Activated CD4-positive, CD25-positive, alpha-beta regulatory T cell treated with anti-CD3 and anti-CD28 coated beads, Interleukin-2, amount 50 U/mL, for 72 hours (primary cell): ENCODE data around the gene MAIP1.
A peak's percentile ranks its signal among the peaks of the same experiment; 100 is the strongest.
"Not testable (repeated sequence)": the region's sequence is repeated elsewhere in the genome, so short reads cannot be mapped to it uniquely, and the experiment has no call there.

ENCODE experiments used
- DNase-seq: peaks from one replicate; pipeline ENCODE4 v3.0.0; 2021

Gene MAIP1, protein sequence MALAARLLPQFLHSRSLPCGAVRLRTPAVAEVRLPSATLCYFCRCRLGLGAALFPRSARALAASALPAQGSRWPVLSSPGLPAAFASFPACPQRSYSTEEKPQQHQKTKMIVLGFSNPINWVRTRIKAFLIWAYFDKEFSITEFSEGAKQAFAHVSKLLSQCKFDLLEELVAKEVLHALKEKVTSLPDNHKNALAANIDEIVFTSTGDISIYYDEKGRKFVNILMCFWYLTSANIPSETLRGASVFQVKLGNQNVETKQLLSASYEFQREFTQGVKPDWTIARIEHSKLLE

DNA sequence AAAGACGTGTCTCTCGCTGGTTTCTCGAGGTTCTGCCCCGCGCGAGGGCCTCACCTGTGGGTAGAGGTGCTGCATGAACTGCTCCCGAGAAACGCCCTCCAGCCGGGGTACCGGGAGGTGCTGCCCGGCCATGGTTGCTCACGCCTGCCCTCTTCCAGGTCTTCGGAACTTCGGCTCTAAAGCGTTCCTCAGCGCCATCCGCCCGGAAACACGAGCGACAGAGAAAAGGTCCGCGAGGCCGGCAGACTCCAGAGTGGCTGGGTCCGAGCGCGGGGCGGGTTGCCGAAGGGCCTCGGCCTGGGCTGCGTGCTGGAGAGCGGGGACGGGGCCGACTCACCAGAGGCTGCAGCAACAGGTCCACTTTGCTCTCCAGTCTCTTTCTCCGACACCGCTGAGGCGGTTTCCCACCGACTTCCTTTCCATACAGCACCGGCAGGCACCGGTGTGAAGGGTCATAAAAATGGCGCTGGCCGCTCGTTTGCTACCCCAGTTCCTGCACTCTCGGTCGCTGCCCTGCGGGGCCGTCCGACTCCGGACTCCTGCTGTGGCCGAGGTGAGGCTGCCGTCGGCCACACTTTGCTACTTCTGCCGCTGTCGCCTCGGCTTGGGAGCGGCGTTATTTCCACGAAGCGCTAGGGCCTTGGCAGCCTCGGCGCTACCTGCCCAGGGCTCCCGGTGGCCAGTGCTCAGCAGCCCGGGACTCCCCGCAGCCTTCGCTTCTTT lies at the start of gene MAIP1, which contains the start of gene TYW5:
MAIP1 (plus strand) TSS at position 244 of the 723 bp plus-strand sequence; CDS start at position 461, 217 bp downstream.
TYW5 (minus strand) TSS at position 153 of the 723 bp plus-strand sequence; CDS start at position 132, 21 bp downstream.
- DNase-seq, result peak; percentile 77

DNA sequence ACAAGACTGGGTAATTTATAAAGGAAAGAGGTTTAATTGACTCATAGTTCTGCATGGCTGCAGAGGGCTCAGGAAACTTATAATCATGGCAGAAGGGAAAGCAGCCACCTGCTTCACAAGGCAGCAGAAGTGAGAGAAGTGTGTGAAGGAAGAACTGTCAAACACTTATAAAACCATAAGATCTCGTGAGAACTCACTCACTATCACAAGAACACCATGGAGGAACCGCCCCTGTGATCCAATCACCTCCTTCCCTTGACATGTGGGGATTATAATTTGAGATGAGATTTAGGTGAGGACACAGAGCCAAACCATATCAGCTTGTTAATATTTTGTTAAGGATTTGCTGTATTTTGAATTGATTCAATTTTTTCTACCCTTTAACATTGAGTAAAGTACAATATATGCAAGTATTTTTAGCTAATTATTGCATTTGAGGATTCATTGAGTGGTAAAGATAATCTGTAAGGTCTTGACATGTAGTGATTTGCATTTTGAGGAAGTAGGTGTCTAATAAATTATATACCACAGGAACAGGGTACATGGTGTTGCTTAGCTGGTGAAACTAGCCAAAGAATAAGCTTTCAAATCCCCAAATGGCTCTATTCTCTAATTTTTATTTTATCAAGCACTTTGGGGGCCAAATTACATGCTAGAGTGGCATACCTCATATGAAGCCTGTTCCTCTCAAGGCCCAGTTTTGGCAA lies 48.2 kb upstream of the MAIP1 start:
- no peak for DNase-seq

- DNase-seq, result no peak
Measured at GRCh38 chr2:199910338-199911051, 44.9 kb upstream of the MAIP1 start.

GRCh38 chr2:199911052-199911876 lies 44.1 kb upstream of the MAIP1 start, which contains the start of gene C2orf69:
C2orf69 (plus strand) TSS chr2:199911293; CDS start chr2:199911439, 146 bp downstream.
- DNase-seq, result peak; percentile 91

DNA sequence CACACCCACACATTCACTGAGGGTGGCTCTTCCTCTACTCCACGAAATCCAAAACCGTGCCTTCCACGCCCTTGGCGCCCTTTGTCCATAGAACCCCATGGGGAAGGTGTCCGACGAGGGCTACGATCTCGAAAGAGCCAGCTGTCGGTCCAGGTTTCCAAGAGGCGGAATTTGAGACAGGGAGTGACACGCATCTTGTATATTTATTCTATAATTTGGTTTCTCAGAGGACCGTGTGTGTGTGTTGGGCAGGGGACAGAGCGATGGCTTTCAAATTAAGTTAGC lies 43.6 kb upstream of the MAIP1 start:
- DNase-seq, result no peak

DNA sequence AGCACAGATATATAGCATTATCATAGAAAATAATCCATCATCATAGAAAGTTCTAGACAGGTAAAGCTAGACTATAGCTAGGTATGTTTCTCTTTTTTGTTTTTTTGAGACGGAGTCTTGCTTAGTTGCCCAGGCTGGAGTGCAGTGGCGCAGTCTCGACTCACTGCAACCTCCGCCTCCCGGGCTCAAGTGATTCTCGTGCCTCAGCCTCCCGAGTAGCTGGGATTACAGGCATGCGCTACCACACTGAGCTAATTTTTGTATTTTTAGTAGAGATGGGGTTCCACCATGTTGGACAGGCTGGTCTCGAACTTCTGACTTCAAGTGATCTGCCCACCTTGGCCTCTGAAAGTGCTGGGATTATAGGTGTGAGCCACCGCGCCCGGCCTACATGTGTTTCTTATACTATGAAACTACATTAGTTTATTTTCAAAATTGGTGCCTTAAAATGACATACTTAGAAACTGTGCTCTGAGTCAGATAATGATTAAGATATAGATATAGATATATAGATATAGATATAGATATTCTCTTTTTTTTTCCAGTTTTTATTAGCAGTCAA lies 42.7 kb upstream of the MAIP1 start:
- DNase-seq, result not testable (repeated sequence)

DNA sequence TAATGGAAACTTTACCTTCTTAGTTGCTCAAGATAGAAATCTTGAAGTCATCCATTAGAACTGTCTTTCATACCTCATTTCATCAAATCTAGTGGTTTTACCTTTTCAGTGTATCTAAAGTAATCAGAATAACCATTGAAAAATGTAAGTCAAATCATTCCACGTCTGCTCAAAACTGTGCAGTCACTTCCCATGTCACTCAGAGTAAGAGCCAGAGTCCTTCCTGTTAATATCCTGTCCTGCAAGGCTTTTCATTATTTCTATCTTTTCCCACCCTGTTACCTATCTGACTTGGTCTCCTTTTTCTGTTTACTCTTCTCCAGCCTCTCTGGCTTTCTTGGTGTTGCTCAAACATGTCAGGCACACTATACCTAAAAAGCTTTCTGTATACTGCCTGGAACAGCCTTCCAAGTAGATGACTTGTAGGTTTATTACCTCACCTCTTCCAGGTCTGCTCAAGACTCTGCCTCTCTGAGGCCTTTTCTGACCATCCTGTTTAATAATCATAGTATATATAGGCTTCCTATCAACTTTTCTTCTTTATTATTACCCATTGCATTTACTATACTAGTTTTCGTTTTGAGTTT lies 40.9 kb upstream of the MAIP1 start:
- DNase-seq, result no peak

- DNase-seq, result no peak
Measured at GRCh38 chr2:199916980-199917379, 38.4 kb upstream of the MAIP1 start.

DNA sequence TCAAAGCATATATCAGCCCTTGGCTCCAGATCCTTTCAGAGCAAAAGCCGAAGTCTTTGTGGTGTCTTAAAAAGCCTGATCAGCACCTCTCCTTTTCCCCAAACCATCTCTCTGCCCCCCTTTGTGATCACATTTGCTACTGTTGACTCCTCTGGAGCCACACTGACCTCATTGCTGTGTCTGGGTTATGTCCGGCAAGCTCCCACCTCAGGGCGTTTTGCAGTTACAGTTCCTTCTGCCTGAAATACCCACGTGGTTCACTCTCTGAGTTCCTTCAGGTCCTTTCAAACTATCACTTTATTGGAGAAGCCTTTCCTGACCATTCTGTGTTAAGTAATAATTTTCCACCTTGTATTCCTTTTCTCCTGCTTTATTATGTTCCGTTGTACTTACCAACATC lies 32.5 kb upstream of the MAIP1 start:
- no peak for DNase-seq

- DNase-seq, result no peak
Measured at GRCh38 chr2:199923924-199924323, 31.5 kb upstream of the MAIP1 start.

- no peak for DNase-seq
Measured at GRCh38 chr2:199926806-199927205, 28.6 kb upstream of the MAIP1 start.

- no peak for DNase-seq
Measured at GRCh38 chr2:199928226-199928625, 27.2 kb upstream of the MAIP1 start.

DNA sequence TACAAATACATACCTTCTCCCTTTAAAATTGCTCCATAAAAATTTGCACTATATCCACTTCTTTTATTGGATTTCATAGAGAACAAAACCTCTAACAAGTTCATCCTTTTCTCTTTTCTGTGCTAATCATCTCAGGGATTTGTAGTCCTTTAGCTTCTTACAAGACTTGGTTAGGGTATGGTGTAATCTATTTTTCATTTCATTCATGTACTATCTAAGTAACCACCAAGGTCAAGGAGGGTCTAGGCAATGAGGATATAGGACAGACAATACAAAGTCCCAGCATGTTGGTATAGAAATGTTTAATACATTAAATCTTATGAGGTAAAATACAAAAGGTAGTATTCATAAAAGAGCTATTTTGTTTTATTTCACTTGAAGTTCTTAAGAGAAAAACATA lies 26.8 kb upstream of the MAIP1 start:
- no peak for DNase-seq

- no peak for DNase-seq
Measured at GRCh38 chr2:199929262-199929661, 26.1 kb upstream of the MAIP1 start.

DNA sequence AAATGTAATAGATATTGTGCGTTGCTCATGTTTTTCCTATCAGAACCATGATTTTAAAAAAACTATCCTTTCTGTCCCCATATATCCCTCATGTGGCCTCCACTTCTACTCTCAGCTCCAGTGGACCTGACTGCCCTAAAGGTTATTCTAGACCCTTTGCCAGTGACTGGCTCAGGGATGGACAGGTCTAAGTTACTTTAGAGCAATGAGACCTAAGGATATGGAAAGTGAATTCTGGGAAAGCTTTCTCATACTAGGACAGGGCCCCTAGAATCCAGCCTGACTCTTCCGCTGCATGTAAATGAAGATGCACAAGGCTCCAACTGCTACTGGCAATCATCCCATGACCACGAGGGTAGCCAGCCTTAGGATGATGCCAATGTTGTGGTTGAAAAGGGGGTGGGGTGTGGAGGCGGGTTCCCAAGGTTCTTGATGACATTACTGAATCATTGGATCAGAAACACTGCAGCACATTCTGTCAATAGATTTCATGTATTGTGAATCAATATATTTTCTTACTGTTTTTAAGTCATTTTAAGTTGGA lies 23.0 kb upstream of the MAIP1 start:
- DNase-seq, result no peak

DNA sequence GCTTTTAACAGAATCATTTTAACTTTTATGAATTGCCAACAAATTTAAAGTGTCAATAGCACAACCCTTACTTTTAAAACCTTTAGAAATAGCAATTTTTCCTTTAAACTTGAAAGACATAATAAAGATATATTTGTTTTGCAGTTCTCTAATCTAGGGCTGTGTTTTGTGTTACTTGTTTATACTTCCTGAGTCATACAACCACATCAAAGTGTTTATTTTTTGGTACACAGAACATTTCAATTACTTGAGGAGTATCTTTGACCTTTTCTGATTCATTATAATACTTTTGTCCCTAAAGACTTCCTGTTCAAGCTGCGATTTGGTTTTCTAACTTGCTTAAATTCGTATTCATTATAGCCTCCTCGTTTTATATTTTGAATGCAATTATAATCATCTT lies 21.9 kb upstream of the MAIP1 start:
- DNase-seq, result no peak

- no peak for DNase-seq
Measured at GRCh38 chr2:199936554-199936953, 18.8 kb upstream of the MAIP1 start.

- no peak for DNase-seq
Measured at GRCh38 chr2:199940373-199940772, 15.0 kb upstream of the MAIP1 start.

- no peak for DNase-seq
Measured at GRCh38 chr2:199943373-199943772, 12.0 kb upstream of the MAIP1 start.

- no peak for DNase-seq
Measured at GRCh38 chr2:199946196-199946595, 9.2 kb upstream of the MAIP1 start.

DNA sequence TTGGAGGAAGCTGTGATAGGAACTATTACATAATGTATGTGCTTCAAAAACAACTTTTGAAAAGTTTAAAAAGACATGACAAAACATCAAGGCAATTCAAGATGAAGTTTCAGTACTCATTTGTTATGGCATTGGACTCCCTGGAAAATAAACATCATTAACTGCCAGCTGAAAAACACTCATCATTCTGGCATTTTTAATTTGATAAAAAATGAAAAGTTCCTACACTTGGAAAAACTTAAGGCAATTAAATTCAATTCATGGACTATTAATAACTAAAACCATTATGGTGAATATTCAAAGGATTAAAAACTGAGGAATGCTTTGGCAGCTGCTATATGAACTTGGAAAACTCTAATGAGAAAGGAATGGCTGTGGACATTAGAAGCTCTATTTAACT lies 8.5 kb upstream of the MAIP1 start:
- DNase-seq, result no peak
